GM12801 (cell line): Measurements from ENCODE around the gene IFT43.

Source experiments
- TF ChIP-seq, protein P1 (sequence below): IDR thresholded peaks from one replicate; pipeline ENCODE4 v1.5.1; 2011; ENCODE audit warnings: control low read depth; ENCODE audit not compliant: insufficient read length; ENCODE audit errors: extremely low read depth

Gene IFT43

DNA sequence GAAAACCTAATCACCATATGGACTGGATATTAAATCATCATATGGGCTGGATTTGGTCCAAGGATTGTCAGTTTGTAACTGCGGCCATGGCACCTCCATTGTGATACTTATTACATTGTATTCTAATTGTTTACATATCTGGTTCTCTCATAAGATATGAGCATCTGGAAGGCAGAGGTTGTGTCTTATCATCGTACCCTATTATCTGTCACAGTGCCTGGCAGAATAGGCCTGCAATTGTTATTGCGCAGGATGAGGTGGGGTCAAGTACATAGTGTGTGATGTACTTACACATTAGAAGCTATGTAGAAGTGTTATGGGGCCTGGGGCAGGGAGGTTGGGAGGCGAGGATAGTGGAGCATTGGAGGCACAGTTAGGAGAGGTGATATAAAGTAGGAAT is 4.7 kb downstream of the IFT43 start:
- TF ChIP-seq, protein P1, sequence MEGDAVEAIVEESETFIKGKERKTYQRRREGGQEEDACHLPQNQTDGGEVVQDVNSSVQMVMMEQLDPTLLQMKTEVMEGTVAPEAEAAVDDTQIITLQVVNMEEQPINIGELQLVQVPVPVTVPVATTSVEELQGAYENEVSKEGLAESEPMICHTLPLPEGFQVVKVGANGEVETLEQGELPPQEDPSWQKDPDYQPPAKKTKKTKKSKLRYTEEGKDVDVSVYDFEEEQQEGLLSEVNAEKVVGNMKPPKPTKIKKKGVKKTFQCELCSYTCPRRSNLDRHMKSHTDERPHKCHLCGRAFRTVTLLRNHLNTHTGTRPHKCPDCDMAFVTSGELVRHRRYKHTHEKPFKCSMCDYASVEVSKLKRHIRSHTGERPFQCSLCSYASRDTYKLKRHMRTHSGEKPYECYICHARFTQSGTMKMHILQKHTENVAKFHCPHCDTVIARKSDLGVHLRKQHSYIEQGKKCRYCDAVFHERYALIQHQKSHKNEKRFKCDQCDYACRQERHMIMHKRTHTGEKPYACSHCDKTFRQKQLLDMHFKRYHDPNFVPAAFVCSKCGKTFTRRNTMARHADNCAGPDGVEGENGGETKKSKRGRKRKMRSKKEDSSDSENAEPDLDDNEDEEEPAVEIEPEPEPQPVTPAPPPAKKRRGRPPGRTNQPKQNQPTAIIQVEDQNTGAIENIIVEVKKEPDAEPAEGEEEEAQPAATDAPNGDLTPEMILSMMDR = no peak

GRCh38 chr14:75991753-75992152 is 6.2 kb downstream of the IFT43 start:
- TF ChIP-seq, protein P1 = no peak

DNA sequence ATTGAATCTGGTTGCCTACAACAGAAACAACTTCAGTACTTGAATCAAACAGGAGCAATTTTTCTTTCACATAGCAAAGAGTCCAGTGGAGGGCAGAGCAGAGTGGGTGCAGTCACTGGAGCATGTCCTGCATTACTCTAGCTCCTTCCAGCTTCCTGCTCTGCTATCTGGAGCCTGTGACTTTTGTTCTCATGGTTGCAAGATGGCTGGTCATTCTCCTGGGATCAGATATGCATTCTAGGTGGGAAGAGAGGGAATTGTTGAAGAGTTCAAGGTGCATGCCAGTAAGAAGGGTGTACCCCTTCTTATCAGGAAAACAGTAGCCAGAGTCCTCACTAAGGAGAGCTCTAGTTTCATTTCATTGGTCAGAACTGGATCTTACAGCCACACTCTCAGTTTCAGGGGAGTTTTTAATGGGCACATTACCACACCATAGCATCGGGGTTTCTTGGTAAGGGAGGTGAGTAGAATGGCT is 8.0 kb downstream of the IFT43 start:
- TF ChIP-seq, protein P1 = no peak

- TF ChIP-seq, protein P1 = no peak
Observed at GRCh38 chr14:75995372-75996041, 9.9 kb downstream of the IFT43 start.

- TF ChIP-seq, protein P1 = no peak
Observed at GRCh38 chr14:75996488-75996887, 10.9 kb downstream of the IFT43 start.

DNA sequence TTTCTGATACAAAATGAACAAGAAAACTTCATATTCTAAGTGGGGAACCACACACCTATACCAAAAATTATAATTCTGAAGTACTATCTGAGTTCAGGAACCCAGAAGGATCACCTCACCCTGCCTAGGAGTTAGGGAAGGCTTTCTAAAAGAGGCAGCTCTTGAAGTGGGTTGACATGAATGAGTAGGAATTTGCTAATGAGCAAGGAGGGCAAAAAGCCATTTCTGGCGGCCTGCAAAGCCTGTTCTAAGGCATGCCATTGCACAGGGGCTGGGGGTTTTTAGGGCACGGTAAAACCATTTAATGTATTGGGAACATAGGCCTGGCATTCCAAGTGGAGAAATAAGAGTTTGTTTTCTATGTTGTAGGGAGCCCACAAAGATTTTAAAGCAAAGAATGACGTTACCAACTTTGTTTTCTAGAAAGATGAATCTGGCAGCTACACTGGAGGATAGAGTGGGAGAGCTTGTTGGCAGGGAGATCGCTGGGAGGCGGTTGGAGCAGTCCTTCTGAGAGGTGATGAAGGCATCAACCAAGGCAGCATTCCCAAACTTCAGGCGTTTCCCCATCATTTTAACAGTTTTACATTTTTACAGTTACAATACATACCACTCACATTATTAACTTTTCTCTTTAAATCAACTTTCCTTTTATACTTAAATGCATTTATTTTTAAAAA is 14.1 kb downstream of the IFT43 start:
- TF ChIP-seq, protein P1 = no peak

DNA sequence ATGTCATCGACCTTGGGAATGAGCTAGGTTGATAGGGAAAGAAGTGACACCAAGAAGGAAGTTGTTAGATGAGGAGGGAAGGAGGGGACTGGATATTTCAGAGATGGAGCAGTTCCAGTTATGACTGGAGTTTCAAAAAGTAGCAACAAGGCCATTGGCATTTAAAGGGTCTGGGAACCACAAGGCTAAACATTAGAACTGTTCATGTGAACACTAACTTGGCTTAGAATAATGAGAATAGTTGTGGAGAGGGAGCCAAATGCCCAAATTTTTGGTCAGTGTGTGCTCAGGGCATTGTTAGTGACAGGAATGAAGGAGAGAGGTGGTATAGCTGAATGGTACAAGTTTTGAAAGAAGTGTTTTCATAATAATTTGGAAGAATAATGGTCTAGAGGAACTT is 16.8 kb downstream of the IFT43 start:
- TF ChIP-seq, protein P1 = no peak
